Measurements from ENCODE around the gene ANKAR.
"Not testable (repeated sequence)": the region's sequence is repeated elsewhere in the genome, so short reads cannot be mapped to it uniquely, and the experiment has no call there.

Gene ANKAR

GRCh38 chr2:189709501-189710221 is 35.2 kb downstream of the ANKAR start:
- in situ Hi-C loops (cut with HindIII; ENCODE audit: low sequenced_read_pairs), result no loop called here

- in situ Hi-C loops (cut with HindIII; ENCODE audit: low sequenced_read_pairs), result not testable (repeated sequence)
Measured at GRCh38 chr2:189717593-189717992, 43.1 kb downstream of the ANKAR start.

DNA sequence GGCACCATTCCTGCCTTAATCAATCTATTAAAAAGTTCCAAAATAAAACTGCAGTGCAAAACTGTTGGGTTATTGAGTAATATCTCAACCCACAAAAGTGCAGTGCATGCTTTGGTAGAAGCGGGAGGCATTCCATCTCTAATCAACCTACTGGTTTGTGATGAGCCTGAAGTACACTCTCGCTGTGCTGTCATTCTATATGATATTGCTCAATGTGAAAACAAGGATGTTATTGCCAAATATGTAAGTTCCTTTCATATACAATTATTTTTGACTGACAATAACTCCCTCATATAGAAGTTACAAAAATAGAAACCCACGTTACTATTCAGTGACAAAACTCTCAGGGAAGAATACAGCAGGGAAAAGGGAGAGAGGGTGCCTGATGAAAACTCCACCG is 45.1 kb downstream of the ANKAR start:
- in situ Hi-C loops (cut with HindIII; ENCODE audit: low sequenced_read_pairs), result no loop called here

GRCh38 chr2:189723192-189723591 is 48.7 kb downstream of the ANKAR start:
- in situ Hi-C loops (cut with HindIII; ENCODE audit: low sequenced_read_pairs), result no loop called here

All from endothelial cell of hepatic sinusoid (primary cell).